Adrenal gland (tissue), 5 donors: Measurements from ENCODE around the gene PIGU.

Experiments used
- CTCF ChIP-seq, 6 experiments: fragments of 450-650 bp in 4 of 6; fragments of 200-600 bp in 2 of 6; sonication (generic) in 1 of 6; IDR thresholded peaks; 1 replicate in 5 of 6; 2 replicates in 1 of 6; pipeline versions ENCODE4 v1.5.1 to v1.8.0; 2016 to 2021; ENCODE audit warnings: antibody characterized with exemption in 6 of 6, mild to moderate bottlenecking in 2 of 6, moderate library complexity in 1 of 6
- POLR2A ChIP-seq, 2 donors: fragments of 450-650 bp; IDR thresholded peaks; one replicate each; pipeline ENCODE4 v1.6.1; 2017; ENCODE audit warnings: antibody characterized with exemption in 2 of 2, mild to moderate bottlenecking in 2 of 2, moderate library complexity in 1 of 2
- donor health status: DM: no; HTN: no; CAD: no.

DNA sequence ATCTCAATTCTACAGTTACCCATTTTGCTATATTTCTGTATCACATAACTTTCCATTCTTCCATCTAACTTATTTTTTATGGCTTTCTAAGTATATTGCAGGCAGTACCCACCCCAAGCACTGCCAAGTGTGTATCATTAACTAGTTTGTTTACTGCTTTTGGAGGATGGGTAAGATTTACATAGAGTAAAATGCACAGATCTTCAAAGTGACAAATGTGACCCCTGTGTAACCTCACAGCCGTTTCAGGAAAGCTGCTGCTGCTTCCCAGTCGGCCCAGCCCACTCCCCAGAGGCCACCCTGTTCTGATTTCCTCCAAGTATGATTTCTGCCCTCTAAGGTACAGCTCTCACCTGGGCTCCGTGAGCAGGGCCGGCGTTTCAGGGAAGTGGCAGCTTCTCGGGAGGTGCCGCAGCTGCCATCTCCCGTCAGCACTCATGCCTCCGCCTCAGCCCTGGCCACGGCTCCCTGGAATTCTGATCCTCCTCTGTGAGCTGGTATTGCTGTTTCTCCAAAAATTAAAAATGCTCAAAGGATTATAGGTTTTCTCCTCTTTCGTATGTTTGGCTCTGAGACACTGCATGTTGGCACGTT lies 133.3 kb downstream of the PIGU start:
- TF ChIP-seq CTCF (IDR thresholded peaks at IDR 0.05) (no peak), POLR2A (IDR thresholded peaks at IDR 0.05) (no peak)
